GM10266 (cell line): ENCODE data around the gene GSTT4.

Source experiments
- DNase-seq: peaks from one replicate; pipeline ENCODE4 v3.0.0; 2012; ENCODE audit errors: extremely low spot score
- CTCF ChIP-seq: IDR thresholded peaks from 2 replicates; pipeline ENCODE4 v1.5.1; 2012; ENCODE audit warnings: mild to moderate bottlenecking, low read depth; ENCODE audit not compliant: control insufficient read depth, insufficient read depth; ENCODE audit errors: missing control alignments

Gene GSTT4

GRCh38 chr22:24005201-24005600 is at the start of gene GSTT4:
Gene GSTT4 (minus strand): TSS chr22:24005453. CDS start chr22:24005356, 97 bp downstream.
- no peak for TF ChIP-seq CTCF
- DNase-seq = no peak

GRCh38 chr22:24054356-24054755 is 49.1 kb upstream of the GSTT4 start:
- no peak for TF ChIP-seq CTCF
- DNase-seq = no peak

- DNase-seq = peak; percentile 53
- TF ChIP-seq CTCF = no peak
Measured at GRCh38 chr22:24053481-24054226, 48.4 kb upstream of the GSTT4 start.

- TF ChIP-seq CTCF = no peak
- DNase-seq = no peak
Measured at GRCh38 chr22:24051568-24051967, 46.3 kb upstream of the GSTT4 start.

- TF ChIP-seq CTCF = no peak
- no peak for DNase-seq
Measured at GRCh38 chr22:24051028-24051427, 45.8 kb upstream of the GSTT4 start.

- DNase-seq = no peak
- TF ChIP-seq CTCF = no peak
Measured at GRCh38 chr22:24049978-24050377, 44.7 kb upstream of the GSTT4 start.

- DNase-seq = no peak
- no peak for TF ChIP-seq CTCF
Measured at GRCh38 chr22:24049211-24049610, 44.0 kb upstream of the GSTT4 start.
